ENCODE data around the gene RELT. TPM values are rescaled to one million over a fixed set of nuclear protein-coding genes. Genes with fewer than 3 reads are reported as not detected.
A peak's percentile ranks its signal among the peaks of the same experiment; 100 is the strongest.

The RELT gene
- total and polyA plus RNA-seq, 2 experiments from 2014 or later: 2.0 to 6.3 TPM

DNA sequence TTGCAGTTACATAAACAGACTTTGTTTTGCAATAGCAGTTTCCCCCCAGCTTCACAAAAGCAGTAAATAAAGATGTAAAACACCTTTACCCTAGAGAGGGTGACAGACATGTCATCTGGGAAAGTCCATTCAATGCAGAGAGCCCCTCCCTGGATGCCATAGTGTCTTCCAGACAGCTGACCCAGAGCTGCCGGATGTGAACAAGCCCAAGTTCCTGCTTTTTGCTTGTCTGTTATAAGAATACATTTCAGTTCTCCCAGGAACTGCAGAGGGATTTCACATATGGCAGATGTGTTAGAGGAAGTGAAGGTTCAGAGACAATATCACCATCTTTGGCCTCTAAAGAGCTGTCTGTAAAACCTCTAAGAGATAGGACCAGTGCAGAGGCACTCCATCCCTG is 48.9 kb downstream of the RELT start:
- Histone ChIP-seq H3K27me3 (ENCODE audit: insufficient read depth) (no peaks in the 10 kb centered on the region), H3F3A (replicated peaks; ENCODE audit: low read depth) (no peaks in the 10 kb centered on the region), H3K36me3 (ENCODE audit: insufficient read depth) (no peaks in the 10 kb centered on the region), H3K4me2 (no peak overlapping the region), H3K4me1 (ENCODE audit: insufficient read depth) (peaks cover 6% of the 10 kb centered on the region), H3K27ac (ENCODE audit: low read depth) (peak overlapping the region; percentile 21; the same call in 1 of the 2 replicates), H3K9me2 (ENCODE audit: insufficient read depth) (no peaks in the 10 kb centered on the region), H2AFZ (no peak overlapping the region), H3K4me3 (no peak overlapping the region), H3K79me2 (replicated peaks; ENCODE audit: insufficient read depth) (no peaks in the 10 kb centered on the region), H4K20me1 (replicated peaks; ENCODE audit: insufficient read depth) (no peaks in the 10 kb centered on the region; the same call in 1 of the 2 replicates)
- Mint-ChIP-seq H3K4me3 (no peak overlapping the region), H3K27ac (no peak overlapping the region), H3K4me1 (peaks cover 13% of the 10 kb centered on the region), H3K27me3 (ENCODE audit: insufficient read depth, low read depth, poor library complexity) (peaks cover 1% of the 10 kb centered on the region), H3K36me3 (ENCODE audit: low read depth) (no peaks in the 10 kb centered on the region), H3K9me3 (no peaks in the 10 kb centered on the region)
- TF ChIP-seq POLR2AphosphoS5 (IDR thresholded peaks at IDR 0.05; ENCODE audit: low read depth): no peak
- TF ChIP-seq ZNF114 (CRISPR knock-in tag; IDR thresholded peaks at IDR 0.05): no peak
- TF ChIP-seq JUNB (IDR thresholded peaks at IDR 0.05; ENCODE audit: unreplicated experiment): no peak
- TF ChIP-seq NANOG (IDR thresholded peaks at IDR 0.05; ENCODE audit: borderline replicate concordance): no peak
- TF ChIP-seq EZH2phosphoT487 (IDR thresholded peaks at IDR 0.05; ENCODE audit: unreplicated experiment): no peak
- TF ChIP-seq, protein P1, sequence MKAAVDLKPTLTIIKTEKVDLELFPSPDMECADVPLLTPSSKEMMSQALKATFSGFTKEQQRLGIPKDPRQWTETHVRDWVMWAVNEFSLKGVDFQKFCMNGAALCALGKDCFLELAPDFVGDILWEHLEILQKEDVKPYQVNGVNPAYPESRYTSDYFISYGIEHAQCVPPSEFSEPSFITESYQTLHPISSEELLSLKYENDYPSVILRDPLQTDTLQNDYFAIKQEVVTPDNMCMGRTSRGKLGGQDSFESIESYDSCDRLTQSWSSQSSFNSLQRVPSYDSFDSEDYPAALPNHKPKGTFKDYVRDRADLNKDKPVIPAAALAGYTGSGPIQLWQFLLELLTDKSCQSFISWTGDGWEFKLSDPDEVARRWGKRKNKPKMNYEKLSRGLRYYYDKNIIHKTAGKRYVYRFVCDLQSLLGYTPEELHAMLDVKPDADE (IDR thresholded peaks at IDR 0.05): no peak
- no peak for TF ChIP-seq EZH2 (IDR thresholded peaks at IDR 0.05; ENCODE audit: low read depth, unreplicated experiment)
- ATAC-seq: no peak
- DNase-seq (ENCODE audit: low spot score): no peak

DNA sequence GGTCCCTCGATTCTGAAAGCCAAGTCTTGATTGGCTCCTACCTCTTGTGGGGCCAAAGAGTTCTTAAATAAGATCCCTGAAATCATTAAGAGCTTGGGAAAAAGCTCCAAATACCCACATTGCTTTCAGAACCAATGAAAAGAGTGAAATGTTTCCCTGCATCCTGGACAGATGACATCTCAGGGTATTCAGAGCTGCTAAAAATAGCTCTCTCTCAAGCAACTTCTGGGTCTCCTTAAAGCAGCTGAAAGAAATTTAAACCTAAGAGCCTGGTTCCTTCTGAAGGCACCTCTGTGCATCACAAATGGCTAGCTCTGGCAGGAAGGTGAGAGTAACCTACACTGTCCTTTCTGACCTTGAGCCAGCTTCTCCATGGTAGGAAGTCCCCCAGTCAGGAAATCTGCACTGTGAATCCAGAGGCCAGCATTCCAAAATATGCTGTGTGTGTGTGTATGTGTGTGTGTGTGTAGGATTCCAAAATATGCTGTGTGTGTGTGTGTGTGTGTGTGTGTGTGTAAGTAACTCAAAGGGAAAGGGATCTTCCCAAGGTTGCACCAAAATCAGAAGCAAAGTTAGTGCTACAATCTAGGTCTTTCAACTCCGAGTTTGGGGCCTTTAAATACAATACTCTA is 50.1 kb downstream of the RELT start:
- Histone ChIP-seq H4K20me1 (replicated peaks; ENCODE audit: insufficient read depth) (no peaks in the 10 kb centered on the region; the same call in 1 of the 2 replicates), H3K27me3 (ENCODE audit: insufficient read depth) (no peaks in the 10 kb centered on the region), H3K79me2 (replicated peaks; ENCODE audit: insufficient read depth) (no peaks in the 10 kb centered on the region), H3F3A (replicated peaks; ENCODE audit: low read depth) (no peaks in the 10 kb centered on the region), H3K36me3 (ENCODE audit: insufficient read depth) (no peaks in the 10 kb centered on the region), H3K9me2 (ENCODE audit: insufficient read depth) (no peaks in the 10 kb centered on the region), H3K4me1 (ENCODE audit: insufficient read depth) (peaks cover 6% of the 10 kb centered on the region), H3K4me3 (no peak overlapping the region), H3K4me2 (no peak overlapping the region), H2AFZ (no peak overlapping the region), H3K27ac (ENCODE audit: low read depth) (peak overlapping the region; percentile 33; the same call in 1 of the 2 replicates)
- DNase-seq (ENCODE audit: low spot score) (no peak), ATAC-seq (no peak; the same call in 2 of the 3 replicates)
- Mint-ChIP-seq H3K27me3 (ENCODE audit: insufficient read depth, low read depth, poor library complexity) (peaks cover 1% of the 10 kb centered on the region), H3K4me1 (peaks cover 10% of the 10 kb centered on the region), H3K4me3 (no peak overlapping the region), H3K27ac (0 out of 2 replicates have a peak overlapping the region, but pooled peaks have one; percentile 11), H3K36me3 (ENCODE audit: low read depth) (no peaks in the 10 kb centered on the region), H3K9me3 (no peaks in the 10 kb centered on the region)
- TF ChIP-seq JUNB (IDR thresholded peaks at IDR 0.05; ENCODE audit: unreplicated experiment) (no peak), STAT1 (IDR thresholded peaks at IDR 0.05; ENCODE audit: unreplicated experiment) (no peak), EZH2phosphoT487 (IDR thresholded peaks at IDR 0.05; ENCODE audit: unreplicated experiment) (no peak), CREB1 (CRISPR knock-in tag; IDR thresholded peaks at IDR 0.05; ENCODE audit: low read depth) (no peak)
- TF ChIP-seq, protein P2, sequence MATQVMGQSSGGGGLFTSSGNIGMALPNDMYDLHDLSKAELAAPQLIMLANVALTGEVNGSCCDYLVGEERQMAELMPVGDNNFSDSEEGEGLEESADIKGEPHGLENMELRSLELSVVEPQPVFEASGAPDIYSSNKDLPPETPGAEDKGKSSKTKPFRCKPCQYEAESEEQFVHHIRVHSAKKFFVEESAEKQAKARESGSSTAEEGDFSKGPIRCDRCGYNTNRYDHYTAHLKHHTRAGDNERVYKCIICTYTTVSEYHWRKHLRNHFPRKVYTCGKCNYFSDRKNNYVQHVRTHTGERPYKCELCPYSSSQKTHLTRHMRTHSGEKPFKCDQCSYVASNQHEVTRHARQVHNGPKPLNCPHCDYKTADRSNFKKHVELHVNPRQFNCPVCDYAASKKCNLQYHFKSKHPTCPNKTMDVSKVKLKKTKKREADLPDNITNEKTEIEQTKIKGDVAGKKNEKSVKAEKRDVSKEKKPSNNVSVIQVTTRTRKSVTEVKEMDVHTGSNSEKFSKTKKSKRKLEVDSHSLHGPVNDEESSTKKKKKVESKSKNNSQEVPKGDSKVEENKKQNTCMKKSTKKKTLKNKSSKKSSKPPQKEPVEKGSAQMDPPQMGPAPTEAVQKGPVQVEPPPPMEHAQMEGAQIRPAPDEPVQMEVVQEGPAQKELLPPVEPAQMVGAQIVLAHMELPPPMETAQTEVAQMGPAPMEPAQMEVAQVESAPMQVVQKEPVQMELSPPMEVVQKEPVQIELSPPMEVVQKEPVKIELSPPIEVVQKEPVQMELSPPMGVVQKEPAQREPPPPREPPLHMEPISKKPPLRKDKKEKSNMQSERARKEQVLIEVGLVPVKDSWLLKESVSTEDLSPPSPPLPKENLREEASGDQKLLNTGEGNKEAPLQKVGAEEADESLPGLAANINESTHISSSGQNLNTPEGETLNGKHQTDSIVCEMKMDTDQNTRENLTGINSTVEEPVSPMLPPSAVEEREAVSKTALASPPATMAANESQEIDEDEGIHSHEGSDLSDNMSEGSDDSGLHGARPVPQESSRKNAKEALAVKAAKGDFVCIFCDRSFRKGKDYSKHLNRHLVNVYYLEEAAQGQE (IDR thresholded peaks at IDR 0.05; ENCODE audit: unreplicated experiment): no peak
- TF ChIP-seq, protein P3, sequence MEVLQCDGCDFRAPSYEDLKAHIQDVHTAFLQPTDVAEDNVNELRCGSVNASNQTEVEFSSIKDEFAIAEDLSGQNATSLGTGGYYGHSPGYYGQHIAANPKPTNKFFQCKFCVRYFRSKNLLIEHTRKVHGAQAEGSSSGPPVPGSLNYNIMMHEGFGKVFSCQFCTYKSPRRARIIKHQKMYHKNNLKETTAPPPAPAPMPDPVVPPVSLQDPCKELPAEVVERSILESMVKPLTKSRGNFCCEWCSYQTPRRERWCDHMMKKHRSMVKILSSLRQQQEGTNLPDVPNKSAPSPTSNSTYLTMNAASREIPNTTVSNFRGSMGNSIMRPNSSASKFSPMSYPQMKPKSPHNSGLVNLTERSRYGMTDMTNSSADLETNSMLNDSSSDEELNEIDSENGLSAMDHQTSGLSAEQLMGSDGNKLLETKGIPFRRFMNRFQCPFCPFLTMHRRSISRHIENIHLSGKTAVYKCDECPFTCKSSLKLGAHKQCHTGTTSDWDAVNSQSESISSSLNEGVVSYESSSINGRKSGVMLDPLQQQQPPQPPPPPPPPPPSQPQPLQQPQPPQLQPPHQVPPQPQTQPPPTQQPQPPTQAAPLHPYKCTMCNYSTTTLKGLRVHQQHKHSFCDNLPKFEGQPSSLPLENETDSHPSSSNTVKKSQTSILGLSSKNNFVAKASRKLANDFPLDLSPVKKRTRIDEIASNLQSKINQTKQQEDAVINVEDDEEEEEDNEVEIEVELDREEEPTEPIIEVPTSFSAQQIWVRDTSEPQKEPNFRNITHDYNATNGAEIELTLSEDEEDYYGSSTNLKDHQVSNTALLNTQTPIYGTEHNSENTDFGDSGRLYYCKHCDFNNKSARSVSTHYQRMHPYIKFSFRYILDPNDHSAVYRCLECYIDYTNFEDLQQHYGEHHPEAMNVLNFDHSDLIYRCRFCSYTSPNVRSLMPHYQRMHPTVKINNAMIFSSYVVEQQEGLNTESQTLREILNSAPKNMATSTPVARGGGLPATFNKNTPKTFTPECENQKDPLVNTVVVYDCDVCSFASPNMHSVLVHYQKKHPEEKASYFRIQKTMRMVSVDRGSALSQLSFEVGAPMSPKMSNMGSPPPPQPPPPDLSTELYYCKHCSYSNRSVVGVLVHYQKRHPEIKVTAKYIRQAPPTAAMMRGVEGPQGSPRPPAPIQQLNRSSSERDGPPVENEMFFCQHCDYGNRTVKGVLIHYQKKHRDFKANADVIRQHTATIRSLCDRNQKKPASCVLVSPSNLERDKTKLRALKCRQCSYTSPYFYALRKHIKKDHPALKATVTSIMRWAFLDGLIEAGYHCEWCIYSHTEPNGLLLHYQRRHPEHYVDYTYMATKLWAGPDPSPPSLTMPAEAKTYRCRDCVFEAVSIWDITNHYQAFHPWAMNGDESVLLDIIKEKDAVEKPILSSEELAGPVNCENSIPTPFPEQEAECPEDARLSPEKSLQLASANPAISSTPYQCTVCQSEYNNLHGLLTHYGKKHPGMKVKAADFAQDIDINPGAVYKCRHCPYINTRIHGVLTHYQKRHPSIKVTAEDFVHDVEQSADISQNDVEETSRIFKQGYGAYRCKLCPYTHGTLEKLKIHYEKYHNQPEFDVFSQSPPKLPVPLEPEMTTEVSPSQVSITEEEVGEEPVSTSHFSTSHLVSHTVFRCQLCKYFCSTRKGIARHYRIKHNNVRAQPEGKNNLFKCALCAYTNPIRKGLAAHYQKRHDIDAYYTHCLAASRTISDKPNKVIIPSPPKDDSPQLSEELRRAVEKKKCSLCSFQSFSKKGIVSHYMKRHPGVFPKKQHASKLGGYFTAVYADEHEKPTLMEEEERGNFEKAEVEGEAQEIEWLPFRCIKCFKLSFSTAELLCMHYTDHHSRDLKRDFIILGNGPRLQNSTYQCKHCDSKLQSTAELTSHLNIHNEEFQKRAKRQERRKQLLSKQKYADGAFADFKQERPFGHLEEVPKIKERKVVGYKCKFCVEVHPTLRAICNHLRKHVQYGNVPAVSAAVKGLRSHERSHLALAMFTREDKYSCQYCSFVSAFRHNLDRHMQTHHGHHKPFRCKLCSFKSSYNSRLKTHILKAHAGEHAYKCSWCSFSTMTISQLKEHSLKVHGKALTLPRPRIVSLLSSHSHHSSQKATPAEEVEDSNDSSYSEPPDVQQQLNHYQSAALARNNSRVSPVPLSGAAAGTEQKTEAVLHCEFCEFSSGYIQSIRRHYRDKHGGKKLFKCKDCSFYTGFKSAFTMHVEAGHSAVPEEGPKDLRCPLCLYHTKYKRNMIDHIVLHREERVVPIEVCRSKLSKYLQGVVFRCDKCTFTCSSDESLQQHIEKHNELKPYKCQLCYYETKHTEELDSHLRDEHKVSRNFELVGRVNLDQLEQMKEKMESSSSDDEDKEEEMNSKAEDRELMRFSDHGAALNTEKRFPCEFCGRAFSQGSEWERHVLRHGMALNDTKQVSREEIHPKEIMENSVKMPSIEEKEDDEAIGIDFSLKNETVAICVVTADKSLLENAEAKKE (CRISPR knock-in tag; IDR thresholded peaks at IDR 0.05): no peak

Data from GM23338 (cell line).